NCI-H1092 treated with DMSO at 0.1 percent for 48 hours (cell line): Measurements from ENCODE around the gene ANO1.

ENCODE experiments used
- DNase-seq: peaks from one replicate; lab custom pipeline; 2025; lab: John Stamatoyannopoulos, UW

Gene ANO1

GRCh38 chr11:70050243-70050642, 27.9 kb upstream of the ANO1 start:
- no peak for DNase-seq

- DNase-seq: no peak
These were observed 24.1 kb upstream of the ANO1 start for GRCh38 chr11:70054004-70054403.

- DNase-seq: no peak
These were observed 22.7 kb upstream of the ANO1 start for GRCh38 chr11:70055444-70055843.

- no peak for DNase-seq
These were observed 21.0 kb upstream of the ANO1 start for GRCh38 chr11:70057080-70057479.

- no peak for DNase-seq
These were observed 18.1 kb upstream of the ANO1 start for GRCh38 chr11:70059971-70060370.

GRCh38 chr11:70060611-70061293, 17.4 kb upstream of the ANO1 start:
- no peak for DNase-seq

- no peak for DNase-seq
These were observed 16.4 kb upstream of the ANO1 start for GRCh38 chr11:70061734-70062133.

DNA sequence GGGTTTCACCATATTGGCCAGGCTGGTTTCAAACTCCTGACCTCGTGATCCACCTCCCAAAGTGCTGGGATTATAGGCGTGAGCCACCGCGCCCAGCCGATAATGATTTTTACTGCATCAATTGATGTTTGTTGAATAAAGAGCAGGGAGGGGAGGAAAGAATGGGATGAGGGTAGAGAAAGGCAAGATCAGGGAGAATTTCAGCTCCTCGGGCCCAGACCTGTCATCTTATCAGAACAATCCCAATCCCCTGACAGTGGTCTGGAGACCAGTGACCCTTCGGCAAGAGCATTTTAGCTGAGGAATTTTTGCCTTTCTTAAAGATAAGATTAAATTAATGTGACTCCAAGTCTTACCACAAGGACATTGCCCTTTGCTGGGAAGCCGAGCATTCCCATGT, 15.0 kb upstream of the ANO1 start:
- DNase-seq: no peak

DNA sequence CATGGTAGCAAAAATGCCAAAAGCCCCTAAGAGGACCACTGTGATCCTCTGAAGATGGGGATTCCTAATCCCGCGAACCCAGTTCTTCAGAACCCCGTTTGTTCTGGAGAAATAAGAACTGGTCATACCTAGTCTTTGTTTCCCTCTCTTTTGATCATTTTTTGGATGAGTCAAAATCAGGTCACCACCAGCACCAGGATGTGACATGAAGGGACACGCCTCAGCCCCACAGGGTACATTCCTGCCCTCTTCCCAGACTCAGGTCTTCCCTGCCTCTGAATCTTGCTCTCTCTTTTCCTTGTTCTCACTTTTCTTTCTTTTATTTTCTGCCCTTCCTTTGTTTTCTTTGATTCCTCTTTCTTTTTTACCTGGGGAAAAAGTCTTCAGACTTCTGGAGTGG, 14.6 kb upstream of the ANO1 start:
- no peak for DNase-seq

GRCh38 chr11:70064008-70064725, 13.9 kb upstream of the ANO1 start:
- DNase-seq: no peak

DNA sequence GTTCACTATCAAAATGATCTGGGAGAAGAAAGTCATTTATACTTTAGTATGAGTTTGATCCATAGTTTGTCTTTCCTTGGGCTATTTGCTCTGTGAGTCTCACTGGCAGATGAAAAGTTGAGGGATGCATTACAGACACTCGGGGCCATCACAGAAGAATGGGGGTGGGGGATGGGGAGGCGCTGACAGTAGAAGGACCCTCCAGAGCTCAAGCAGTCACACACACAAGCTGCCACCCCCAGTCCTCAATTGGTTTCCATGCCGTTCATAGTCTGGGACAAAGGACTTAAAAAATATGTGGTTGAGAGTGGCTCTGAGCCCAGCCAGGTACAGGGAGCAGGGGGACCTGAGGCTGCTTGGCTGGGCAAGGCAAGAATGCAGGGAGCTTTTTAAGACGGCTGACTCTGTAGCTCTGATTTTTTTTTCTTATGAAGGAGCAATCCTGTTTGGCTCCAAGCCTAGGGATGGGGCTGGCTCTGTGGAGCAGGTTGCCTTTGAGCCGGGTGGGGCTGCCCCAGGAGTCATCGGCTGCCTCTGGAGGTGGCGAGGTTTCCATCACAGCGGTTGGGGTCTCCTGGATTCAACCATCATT, 13.3 kb upstream of the ANO1 start:
- no peak for DNase-seq

DNA sequence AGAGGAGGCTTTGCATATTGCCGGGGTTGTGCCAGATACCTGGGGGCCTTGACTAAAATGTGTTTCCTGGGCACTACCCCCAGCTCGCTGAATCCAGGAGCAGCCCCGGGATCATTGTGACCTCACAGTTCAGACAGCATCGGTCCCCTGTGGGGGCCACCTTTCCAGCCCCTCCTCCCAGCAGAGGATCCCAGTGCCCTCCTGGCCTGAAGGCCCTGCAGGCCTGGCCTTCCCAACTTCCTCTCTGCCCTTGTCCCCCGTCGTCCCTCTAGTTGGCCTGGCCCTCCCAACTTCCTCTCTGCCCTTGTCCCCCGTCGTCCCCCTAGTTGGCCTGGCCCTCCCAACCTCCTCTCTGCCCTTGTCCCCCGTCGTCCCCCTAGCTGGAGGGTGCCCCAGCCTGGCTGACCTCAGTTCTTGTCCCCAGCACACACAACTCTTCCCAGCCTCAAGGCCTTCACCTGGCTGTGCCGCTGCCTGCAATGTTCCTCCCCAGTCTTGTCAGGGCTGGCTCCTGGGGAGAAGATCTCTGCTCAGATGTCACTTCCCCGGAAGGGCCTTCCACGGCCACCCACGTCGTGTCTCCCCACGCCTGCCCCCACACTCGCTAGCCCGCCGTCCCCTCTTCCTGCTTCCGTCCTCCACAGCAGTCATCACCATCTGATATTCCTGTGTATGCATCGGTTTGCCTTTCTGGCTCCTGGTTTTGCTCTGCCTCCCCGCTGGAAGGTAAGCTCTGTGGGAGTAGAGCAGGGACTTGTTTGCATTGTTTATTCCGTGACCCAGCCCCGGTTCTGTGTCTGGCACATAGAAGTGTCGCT, 12.6 kb upstream of the ANO1 start:
- no peak for DNase-seq

GRCh38 chr11:70066136-70066520, 12.0 kb upstream of the ANO1 start:
- no peak for DNase-seq

DNA sequence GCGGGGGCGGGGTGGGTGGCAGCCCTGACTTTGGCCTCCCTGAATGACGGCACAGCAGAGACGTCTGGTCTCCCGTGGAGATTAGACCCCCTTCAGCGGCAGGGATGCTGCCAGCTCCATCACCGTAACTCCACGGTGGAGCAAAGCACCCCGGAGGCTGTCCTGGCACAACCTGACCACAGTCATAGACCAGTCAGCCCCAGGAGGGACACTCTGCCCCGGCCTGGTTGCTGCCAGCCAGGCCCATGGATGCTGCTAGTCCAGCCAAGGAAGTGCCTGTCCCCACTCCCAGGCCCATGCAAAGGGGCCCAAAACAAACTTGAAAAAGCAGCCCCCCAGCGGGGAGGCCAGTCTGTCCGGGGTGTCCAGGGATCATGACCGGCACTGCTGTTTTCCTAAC, 11.5 kb upstream of the ANO1 start:
- no peak for DNase-seq

DNA sequence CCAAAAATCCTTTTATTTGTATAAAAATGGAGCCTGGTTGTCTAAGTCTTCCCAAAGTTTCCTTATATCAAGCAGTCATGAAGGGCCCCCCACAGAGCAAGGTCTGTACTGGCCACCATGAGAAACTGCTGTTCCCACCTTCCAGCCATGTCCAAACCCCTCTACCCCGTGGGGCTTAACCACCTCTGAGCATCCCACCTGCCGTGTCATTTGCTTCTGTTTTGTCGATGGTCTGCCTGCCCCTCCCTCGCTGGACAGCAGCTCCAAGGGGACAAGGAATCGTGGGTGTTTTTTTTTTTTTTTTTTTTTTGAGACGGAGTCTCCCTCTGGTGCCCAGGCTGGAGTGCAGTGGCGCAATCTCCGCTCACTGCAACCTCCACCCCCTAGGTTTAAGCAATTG, 11.1 kb upstream of the ANO1 start:
- no peak for DNase-seq

DNA sequence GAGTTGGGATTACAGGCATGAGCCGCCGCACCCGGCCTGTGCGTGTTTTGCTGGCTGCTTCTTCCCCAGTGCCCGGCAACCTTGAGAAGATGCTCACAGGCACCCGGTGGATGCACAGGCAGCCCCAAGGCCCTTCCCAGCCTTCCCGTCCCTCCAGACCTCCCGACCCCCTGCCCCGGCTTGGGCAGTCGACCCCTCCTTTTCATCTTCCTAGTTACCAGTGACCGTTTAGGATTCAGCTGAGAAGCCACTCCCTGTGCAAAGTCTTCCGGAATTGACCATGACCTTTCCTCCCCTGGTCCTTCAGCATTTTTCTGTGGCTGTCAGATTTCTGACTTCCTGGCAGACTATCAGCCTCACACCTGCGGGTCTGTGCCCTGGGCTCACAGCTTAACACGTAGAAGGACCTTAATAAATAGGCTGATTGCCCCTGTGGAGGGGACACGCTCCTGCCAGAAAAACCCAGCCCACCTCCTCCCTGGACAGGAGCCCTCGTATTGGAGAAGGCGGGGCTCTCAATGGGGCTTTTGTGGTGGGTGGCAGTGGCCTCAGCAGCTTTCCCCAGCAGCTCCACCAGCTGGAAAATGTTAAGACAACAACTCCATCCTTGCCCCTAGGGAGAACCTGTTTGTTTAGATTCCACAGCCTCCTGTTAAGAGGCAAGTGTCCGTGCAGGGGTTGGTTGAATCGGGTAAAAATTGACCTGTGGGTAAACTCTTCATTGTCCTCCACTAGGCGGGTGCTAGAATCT, 10.4 kb upstream of the ANO1 start:
- peak; percentile 48 for DNase-seq

GRCh38 chr11:70068345-70068744, 9.8 kb upstream of the ANO1 start:
- DNase-seq: no peak

- no peak for DNase-seq
These were observed 9.2 kb upstream of the ANO1 start for GRCh38 chr11:70068950-70069349.

DNA sequence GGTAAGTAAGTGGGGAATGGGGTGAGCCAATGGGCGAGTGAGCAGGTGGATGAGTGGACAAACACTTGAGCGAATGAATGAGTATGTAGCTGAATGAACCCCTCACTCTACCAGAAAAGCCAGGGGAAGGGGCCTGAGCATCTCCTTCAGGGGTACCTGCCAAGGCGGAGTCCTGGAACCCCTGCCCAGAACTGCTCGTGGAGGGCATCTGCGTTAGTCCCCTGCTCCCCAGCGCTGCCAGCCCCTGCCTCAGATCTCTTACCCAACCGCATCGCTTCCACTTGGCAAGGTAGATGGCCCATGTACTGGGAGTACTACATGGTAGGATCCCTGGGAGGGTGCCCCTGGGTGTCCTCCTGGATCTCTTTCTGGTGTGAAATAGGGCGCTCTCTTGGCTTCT, 7.4 kb upstream of the ANO1 start:
- no peak for DNase-seq

DNA sequence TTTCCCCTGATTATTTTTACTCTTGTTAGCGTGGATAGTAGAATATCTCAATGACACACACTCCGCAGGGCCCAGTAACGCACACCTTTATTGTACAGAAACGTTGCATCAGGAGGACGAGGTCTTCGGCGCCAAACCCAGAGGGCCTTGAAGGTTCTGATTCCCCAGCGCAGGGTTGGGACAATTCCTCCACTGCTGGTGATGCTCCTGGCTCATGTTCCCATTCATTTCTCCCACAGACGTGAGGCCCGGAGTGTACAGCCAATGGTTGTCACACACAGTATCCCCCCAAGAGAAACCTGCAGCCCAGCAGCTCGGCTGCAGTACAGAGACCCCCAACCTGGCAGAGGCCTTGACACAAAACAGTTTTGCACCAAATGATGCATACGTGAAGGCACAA, 6.1 kb upstream of the ANO1 start:
- DNase-seq: no peak

GRCh38 chr11:70072461-70072860, 5.7 kb upstream of the ANO1 start:
- DNase-seq: no peak
